Esophagus muscularis mucosa (tissue), 4 donors: ENCODE measurements around the gene PLEKHA6. TPM values are rescaled to one million over a fixed set of nuclear protein-coding genes. Genes with fewer than 3 reads are reported as not detected.

Experiments
- DNase-seq: peaks from one replicate; pipeline ENCODE4 v3.0.0-alpha.2; 2017; ENCODE audit errors: extremely low spot score
- H3K27ac ChIP-seq, 4 donors: fragments of 200-600 bp; sonication (generic); replicated peaks in 1 of 4; 1 replicate in 3 of 4; 2 replicates in 1 of 4; pipeline ENCODE4 v1.5.1; 2016 to 2019; ENCODE audit warnings: mild to moderate bottlenecking in 1 of 4
- H3K27me3 ChIP-seq, 4 donors: fragments of 200-600 bp; sonication (generic); one replicate each; pipeline versions ENCODE4 v1.5.1 to v1.6.0; 2016 to 2019
- H3K36me3 ChIP-seq, 4 donors: fragments of 200-600 bp; sonication (generic); one replicate each; pipeline ENCODE4 v1.5.1; 2016 to 2019
- H3K4me1 ChIP-seq, 4 donors: fragments of 200-600 bp; sonication (generic); one replicate each; pipeline ENCODE4 v1.5.1; 2016 to 2019
- H3K4me3 ChIP-seq, 4 donors: fragments of 200-600 bp; sonication (generic); 1 replicate in 2 of 4; 2 replicates in 2 of 4; pipeline ENCODE4 v1.5.1; 2016 to 2019; ENCODE audit warnings: mild to moderate bottlenecking in 4 of 4, moderate library complexity in 1 of 4
- H3K9me3 ChIP-seq, 4 donors: fragments of 200-600 bp; sonication (generic); 1 replicate in 3 of 4; 2 replicates in 1 of 4; pipeline ENCODE4 v1.5.1; 2016 to 2019
- CTCF ChIP-seq, 3 experiments: fragments of 200-600 bp in 2 of 3; fragments of 450-650 bp in 1 of 3; sonication (generic) in 2 of 3; IDR thresholded peaks; one replicate each; pipeline ENCODE4 v1.5.1; 2017 to 2019; ENCODE audit warnings: antibody characterized with exemption in 3 of 3, mild to moderate bottlenecking in 2 of 3, moderate library complexity in 1 of 3
- EP300 ChIP-seq: sonication (generic); formaldehyde crosslinking; IDR thresholded peaks from one replicate; pipeline ENCODE4 v1.6.1; 2017; ENCODE audit warnings: antibody characterized with exemption
- POLR2A ChIP-seq: fragments of 450-650 bp; IDR thresholded peaks from one replicate; pipeline ENCODE4 v1.6.1; 2017; ENCODE audit warnings: antibody characterized with exemption, moderate library complexity, mild to moderate bottlenecking, low read depth
- POLR2AphosphoS5 ChIP-seq, 2 donors: sonication (generic); formaldehyde crosslinking; IDR thresholded peaks; one replicate each; pipeline ENCODE4 v1.6.1; 2017; ENCODE audit warnings: antibody characterized with exemption in 2 of 2
- WGBS: methylation state at CpG from one replicate; pipeline ENCODE4 v1.1.5; 2018; 5-methylcytosine and 5-hydroxymethylcytosine counted together
- intact Hi-C: fragments of 100-400 bp; cut with DNase I; formaldehyde crosslinking; loops from one replicate; pipeline ENCODE4 v1.15.1; 2023
- total RNA-seq, 4 donors: library from RNA; depleted of rRNA; stranded (reverse); fragments of >200 nt; gene quantifications; one replicate each; pipeline versions ENCODE4 v1.1.0 to v1.2.1, GENCODE V29; 2016

Gene PLEKHA6
- total RNA-seq, 4 donors from 2014 or later: 11.9 to 22.4 (median 15.9) TPM

DNA sequence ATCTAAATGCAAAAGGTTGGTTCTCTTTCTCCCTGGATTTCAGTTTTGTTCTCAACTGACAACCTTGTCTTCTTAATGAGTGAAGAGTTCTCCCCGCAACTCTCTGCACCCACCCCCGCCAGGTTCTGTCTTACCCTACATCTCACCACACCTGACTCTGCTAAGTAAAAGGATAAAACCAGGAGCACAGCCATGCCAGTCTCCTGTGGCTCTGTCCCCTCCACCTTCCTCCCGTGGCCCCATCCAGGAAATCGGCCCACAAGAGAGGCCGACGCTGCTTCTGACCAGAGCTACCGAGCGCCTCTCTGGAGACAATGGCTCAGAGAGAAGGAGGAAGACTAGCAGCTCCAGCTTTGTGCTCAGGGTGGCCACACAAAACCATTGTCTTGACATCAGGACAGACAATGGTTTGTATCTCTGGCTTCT, 72.2 kb downstream of the PLEKHA6 start:
- peaks cover 0 to 52% (median 0%) of the 10 kb centered on the region in 4 donors for H3K27me3 ChIP-seq
- WGBS: 85% methylated on average over 8 of the region's 8 CpGs
- H3K4me3 ChIP-seq: peak overlapping the region; percentile 7 to 36 (median 22)
- TF ChIP-seq EP300 (no peak), POLR2AphosphoS5 (IDR thresholded peaks at IDR 0.05) (no peak), POLR2A (no peak)
- intact Hi-C loops: no loop called here
- H3K36me3 ChIP-seq: no peaks in the 10 kb centered on the region
- H3K4me1 ChIP-seq: peaks cover 43 to 49% (median 45%) of the 10 kb centered on the region in 4 donors
- H3K9me3 ChIP-seq: no peaks in the 10 kb centered on the region
- DNase-seq: no peak
- H3K27ac ChIP-seq: peak overlapping the region; percentile 36 to 66 (median 44)

DNA sequence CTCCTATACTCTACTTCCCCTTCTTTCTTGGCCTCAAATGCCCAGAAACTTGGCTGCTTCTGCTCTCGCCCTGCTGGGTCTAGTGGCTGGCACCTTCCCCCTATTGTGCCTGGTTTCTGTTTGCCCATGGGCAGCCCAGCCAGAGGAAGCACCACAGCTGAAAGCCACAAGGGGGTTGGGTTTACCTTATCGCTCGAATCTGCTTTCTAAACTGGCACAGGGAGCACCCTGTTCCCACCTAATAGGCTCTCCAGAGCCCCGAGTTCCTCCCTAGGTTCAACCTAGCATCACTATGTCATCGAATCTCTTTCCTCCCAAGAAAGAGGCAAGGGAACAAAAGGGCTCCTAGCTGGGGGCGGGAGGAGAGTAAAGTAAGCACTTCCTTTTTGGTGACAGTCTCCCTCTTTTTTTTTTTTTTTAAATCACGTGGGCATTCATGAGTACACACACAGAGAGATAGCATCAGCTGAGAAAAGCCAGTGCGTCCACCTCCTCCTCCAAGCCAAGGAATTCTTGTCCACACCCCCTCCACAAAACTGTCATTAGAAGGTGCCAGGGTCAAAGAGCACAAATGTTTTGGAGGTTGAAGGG, 72.8 kb downstream of the PLEKHA6 start:
- no peaks in the 10 kb centered on the region for H3K36me3 ChIP-seq
- intact Hi-C loops: no loop called here
- no peaks in the 10 kb centered on the region for H3K9me3 ChIP-seq
- H3K4me1 ChIP-seq: peaks cover 38 to 49% (median 47%) of the 10 kb centered on the region in 4 donors
- H3K27me3 ChIP-seq: peaks cover 0 to 52% (median 0%) of the 10 kb centered on the region in 4 donors
- 42% methylated on average over 8 of the region's 8 CpGs for WGBS
- TF ChIP-seq CTCF (IDR thresholded peaks at IDR 0.05): no peak
- TF ChIP-seq POLR2A: no peak
- no peak for TF ChIP-seq POLR2AphosphoS5 (IDR thresholded peaks at IDR 0.05)
- peak overlapping the region; percentile 19 to 36 (median 26) for H3K4me3 ChIP-seq
- no peak for DNase-seq
- peak overlapping the region; percentile 37 to 66 (median 44) for H3K27ac ChIP-seq

- H3K27me3 ChIP-seq: peaks cover 0 to 55% (median 0%) of the 10 kb centered on the region in 4 donors
These were observed 73.4 kb downstream of the PLEKHA6 start for GRCh38 chr1:204286315-204286714.

GRCh38 chr1:204285436-204286305, 74.1 kb downstream of the PLEKHA6 start:
- no peaks in the 10 kb centered on the region for H3K9me3 ChIP-seq
- H3K27ac ChIP-seq: peak overlapping the region in 2 of 4 donors; percentile 15 to 59
- TF ChIP-seq POLR2AphosphoS5 (IDR thresholded peaks at IDR 0.05) (no peak), EP300 (no peak), POLR2A (no peak), CTCF (IDR thresholded peaks at IDR 0.05) (no peak)
- H3K36me3 ChIP-seq: no peaks in the 10 kb centered on the region
- intact Hi-C loops: no loop called here
- H3K27me3 ChIP-seq: peaks cover 0 to 54% (median 0%) of the 10 kb centered on the region in 4 donors
- H3K4me1 ChIP-seq: peaks cover 38 to 49% (median 48%) of the 10 kb centered on the region in 4 donors
- 80% methylated on average over 13 of the region's 13 CpGs for WGBS
- no peak for DNase-seq
- no peak overlapping the region for H3K4me3 ChIP-seq

More at GRCh38 chr1:204286315-204286714, 73.4 kb downstream of the PLEKHA6 start:
- WGBS: 93% methylated on average over 4 of the region's 5 CpGs
- Histone ChIP-seq H3K27ac (peak overlapping the region in 3 of 4 donors; percentile 37 to 59 (median 51)), H3K9me3 (no peaks in the 10 kb centered on the region), H3K36me3 (no peaks in the 10 kb centered on the region), H3K4me1 (peaks cover 38 to 49% (median 47%) of the 10 kb centered on the region in 4 donors), H3K4me3 (peak overlapping the region; percentile 19 to 36 (median 26))
- DNase-seq: no peak
- intact Hi-C loops: no loop called here
- no peak for TF ChIP-seq CTCF (IDR thresholded peaks at IDR 0.05)
- no peak for TF ChIP-seq POLR2A
- TF ChIP-seq POLR2AphosphoS5 (IDR thresholded peaks at IDR 0.05): no peak
- TF ChIP-seq EP300: no peak

DNA sequence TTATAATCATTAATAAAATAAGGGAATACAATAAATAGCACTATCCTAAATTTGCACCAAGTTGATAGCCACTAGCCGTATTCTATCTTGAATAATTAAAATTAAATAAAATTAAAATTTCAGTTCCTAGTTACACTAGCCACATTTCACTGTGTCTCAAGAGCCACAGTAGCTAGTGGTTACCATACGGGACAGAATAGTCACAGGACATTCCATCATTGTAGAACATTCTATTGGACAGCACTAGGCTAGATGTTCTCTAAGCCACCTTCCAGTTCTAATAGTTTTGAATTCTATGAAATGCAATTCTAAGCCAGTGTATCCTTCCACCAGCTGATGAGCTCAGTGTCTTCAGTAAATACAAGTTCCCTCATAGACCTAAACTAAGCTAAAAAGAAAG, 74.8 kb downstream of the PLEKHA6 start:
- intact Hi-C loops: no loop called here
- WGBS: 88% methylated on average over 2 of the region's 2 CpGs
- H3K4me3 ChIP-seq: no peak overlapping the region
- H3K9me3 ChIP-seq: no peaks in the 10 kb centered on the region
- peaks cover 38 to 50% (median 48%) of the 10 kb centered on the region in 4 donors for H3K4me1 ChIP-seq
- no peak for TF ChIP-seq CTCF (IDR thresholded peaks at IDR 0.05)
- no peak for TF ChIP-seq POLR2AphosphoS5 (IDR thresholded peaks at IDR 0.05)
- TF ChIP-seq EP300: no peak
- no peak for TF ChIP-seq POLR2A
- H3K36me3 ChIP-seq: no peaks in the 10 kb centered on the region
- H3K27me3 ChIP-seq: peaks cover 0 to 54% (median 0%) of the 10 kb centered on the region in 4 donors
- no peak overlapping the region for H3K27ac ChIP-seq
- no peak for DNase-seq
